Measurements from ENCODE around the gene MAPK14.

Gene MAPK14

DNA sequence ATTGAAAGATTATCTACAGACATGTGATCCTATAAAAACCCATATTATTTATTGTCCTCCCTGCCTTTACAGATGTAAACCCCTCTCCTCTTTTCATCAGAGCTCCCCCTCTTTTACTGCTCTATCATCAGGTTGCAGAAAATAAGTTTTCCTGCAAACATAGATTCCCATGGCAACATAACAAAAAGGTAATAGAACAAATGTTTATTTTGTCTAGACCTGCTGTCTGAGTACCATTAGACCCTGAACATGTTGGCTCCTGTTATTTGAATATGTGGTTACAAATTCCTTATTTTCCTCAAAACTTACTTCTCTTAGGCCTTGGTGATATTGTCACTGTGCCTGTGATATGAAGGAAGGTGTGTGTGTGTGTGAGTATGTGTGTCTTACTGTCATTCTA lies 11.5 kb downstream of the MAPK14 start:
- Histone ChIP-seq H3K27me3 (replicated peaks) (no peaks in the 10 kb centered on the region), H3K27ac (no peak overlapping the region), H3K4me3 (ENCODE audit: low read depth, low read length) (no peak overlapping the region), H3K36me3 (replicated peaks) (no peaks in the 10 kb centered on the region)
- TF ChIP-seq, protein P1, sequence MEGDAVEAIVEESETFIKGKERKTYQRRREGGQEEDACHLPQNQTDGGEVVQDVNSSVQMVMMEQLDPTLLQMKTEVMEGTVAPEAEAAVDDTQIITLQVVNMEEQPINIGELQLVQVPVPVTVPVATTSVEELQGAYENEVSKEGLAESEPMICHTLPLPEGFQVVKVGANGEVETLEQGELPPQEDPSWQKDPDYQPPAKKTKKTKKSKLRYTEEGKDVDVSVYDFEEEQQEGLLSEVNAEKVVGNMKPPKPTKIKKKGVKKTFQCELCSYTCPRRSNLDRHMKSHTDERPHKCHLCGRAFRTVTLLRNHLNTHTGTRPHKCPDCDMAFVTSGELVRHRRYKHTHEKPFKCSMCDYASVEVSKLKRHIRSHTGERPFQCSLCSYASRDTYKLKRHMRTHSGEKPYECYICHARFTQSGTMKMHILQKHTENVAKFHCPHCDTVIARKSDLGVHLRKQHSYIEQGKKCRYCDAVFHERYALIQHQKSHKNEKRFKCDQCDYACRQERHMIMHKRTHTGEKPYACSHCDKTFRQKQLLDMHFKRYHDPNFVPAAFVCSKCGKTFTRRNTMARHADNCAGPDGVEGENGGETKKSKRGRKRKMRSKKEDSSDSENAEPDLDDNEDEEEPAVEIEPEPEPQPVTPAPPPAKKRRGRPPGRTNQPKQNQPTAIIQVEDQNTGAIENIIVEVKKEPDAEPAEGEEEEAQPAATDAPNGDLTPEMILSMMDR (IDR thresholded peaks at IDR 0.05; ENCODE audit: low read depth, low read length, missing control alignments): no peak
- in situ Hi-C loops (cut with HindIII; ENCODE audit: low pct_ligation_motif_present, low sequenced_read_pairs): no loop called here
- DNase-seq: no peak

DNA sequence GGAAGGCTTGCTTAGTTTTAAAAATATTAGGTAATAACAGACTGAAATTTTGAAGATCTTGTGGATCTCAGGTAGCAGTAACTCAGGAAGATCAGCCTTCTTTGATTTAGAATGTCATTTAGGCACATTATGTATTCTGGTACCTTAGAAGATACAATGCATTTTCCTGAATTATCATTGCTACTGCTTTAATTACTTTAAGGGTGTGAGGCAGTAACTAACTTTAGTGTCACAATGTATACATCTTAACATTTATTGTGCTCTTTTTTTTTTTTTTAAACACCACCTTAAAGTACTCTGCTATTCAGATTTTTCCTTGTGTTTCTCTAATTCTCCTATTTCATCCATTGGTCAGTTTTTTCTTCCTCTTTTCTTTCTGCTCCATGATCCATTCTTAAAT lies 13.3 kb downstream of the MAPK14 start:
- in situ Hi-C loops (cut with HindIII; ENCODE audit: low pct_ligation_motif_present, low sequenced_read_pairs): no loop called here
- H3K27ac ChIP-seq: no peak overlapping the region
- no peak for DNase-seq
- no peaks in the 10 kb centered on the region for H3K27me3 ChIP-seq (replicated peaks)
- no peaks in the 10 kb centered on the region for H3K36me3 ChIP-seq (replicated peaks)
- TF ChIP-seq, protein P1 (IDR thresholded peaks at IDR 0.05; ENCODE audit: low read depth, low read length, missing control alignments): no peak
- H3K4me3 ChIP-seq (ENCODE audit: low read depth, low read length): no peak overlapping the region

DNA sequence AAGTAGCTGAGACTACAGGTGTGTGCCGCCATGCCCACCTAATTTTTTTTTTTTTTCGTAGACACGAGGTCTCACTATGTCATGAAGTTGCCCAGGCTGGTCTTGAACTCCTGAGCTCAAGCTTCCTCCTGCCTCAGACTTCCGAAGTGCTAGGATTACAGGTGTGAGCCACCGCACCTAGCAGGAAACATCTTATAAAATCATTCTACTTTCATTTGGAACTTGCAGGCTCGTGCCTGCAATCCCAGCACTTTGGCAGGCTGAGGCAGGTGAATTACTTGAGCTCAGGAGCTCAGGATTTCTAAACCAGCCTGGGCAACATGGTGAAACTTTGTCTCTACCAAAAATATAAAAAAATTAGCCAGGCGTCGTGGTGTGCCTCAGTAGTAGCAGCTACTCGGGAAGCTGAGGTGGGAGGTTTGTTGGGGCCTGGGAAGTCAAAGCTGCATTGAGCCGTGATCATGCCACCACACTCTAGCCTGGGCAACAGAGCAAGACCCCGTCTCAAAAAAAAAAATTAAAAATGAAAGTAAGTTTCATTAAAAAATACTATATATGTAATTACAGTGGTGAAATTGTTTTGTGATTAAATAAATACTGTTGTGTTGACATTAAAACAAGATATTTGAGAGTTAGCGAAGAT lies 15.1 kb downstream of the MAPK14 start:
- Histone ChIP-seq H3K4me3 (ENCODE audit: low read depth, low read length) (no peak overlapping the region), H3K36me3 (replicated peaks) (no peaks in the 10 kb centered on the region), H3K27ac (no peak overlapping the region), H3K27me3 (replicated peaks) (no peaks in the 10 kb centered on the region)
- in situ Hi-C loops (cut with HindIII; ENCODE audit: low pct_ligation_motif_present, low sequenced_read_pairs): no loop called here
- DNase-seq: no peak
- TF ChIP-seq, protein P1 (IDR thresholded peaks at IDR 0.05; ENCODE audit: low read depth, low read length, missing control alignments): no peak

DNA sequence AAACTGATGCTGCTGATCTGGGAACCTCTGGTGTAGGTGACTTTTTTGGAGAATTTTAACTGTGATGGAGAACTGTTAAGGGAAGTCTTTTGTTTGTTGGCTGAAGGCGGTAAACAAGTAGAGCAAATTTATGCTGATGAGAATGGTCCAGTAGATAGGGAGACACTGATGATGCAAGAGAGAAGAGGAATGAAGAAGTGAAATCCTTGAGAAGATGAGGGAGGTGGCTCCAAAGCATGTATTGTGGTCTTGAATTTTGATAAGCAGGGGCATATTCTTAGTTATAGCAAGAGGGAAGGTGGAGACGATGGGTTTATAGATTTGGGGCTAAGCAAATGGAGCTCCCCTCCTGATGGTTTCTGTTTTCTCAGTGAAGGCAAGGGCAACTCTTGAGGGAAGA lies 22.0 kb downstream of the MAPK14 start:
- TF ChIP-seq, protein P1 (IDR thresholded peaks at IDR 0.05; ENCODE audit: low read depth, low read length, missing control alignments): no peak
- no peak overlapping the region for H3K4me3 ChIP-seq (ENCODE audit: low read depth, low read length)
- H3K27me3 ChIP-seq (replicated peaks): no peaks in the 10 kb centered on the region
- DNase-seq: no peak
- peaks cover 4% of the 10 kb centered on the region for H3K36me3 ChIP-seq (replicated peaks)
- in situ Hi-C loops (cut with HindIII; ENCODE audit: low pct_ligation_motif_present, low sequenced_read_pairs): no loop called here
- no peak overlapping the region for H3K27ac ChIP-seq

DNA sequence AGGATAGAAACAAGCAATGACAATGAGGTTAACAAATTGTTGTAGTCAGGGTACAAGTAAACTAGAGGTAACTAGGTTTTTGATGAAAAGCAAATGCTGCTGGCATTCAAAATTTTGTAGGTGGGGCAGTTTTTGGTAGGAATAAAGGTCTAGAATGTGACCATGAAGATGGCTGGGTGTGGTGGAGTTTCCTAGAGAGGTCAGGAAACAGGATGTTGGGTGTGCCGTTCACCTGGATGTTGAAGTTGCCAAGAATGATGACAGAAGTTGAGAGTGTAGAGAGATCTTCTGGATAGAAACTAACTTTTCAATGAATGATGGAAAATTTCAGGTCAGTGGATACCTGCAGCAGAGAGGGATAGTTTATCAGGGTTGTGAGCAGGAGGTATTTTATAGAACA lies 22.7 kb downstream of the MAPK14 start:
- H3K4me3 ChIP-seq (ENCODE audit: low read depth, low read length): no peak overlapping the region
- peaks cover 7% of the 10 kb centered on the region for H3K36me3 ChIP-seq (replicated peaks)
- H3K27ac ChIP-seq: no peak overlapping the region
- in situ Hi-C loops (cut with HindIII; ENCODE audit: low pct_ligation_motif_present, low sequenced_read_pairs): no loop called here
- no peak for DNase-seq
- H3K27me3 ChIP-seq (replicated peaks): no peaks in the 10 kb centered on the region
- TF ChIP-seq, protein P1 (IDR thresholded peaks at IDR 0.05; ENCODE audit: low read depth, low read length, missing control alignments): no peak
